AG20443 (cell line): ENCODE results near the gene USP33.
A peak's percentile ranks its signal among the peaks of the same experiment; 100 is the strongest.
"Not testable (repeated sequence)": the region's sequence is repeated elsewhere in the genome, so short reads cannot be mapped to it uniquely, and the experiment has no call there.

Experiments
- DNase-seq: peaks from one replicate; pipeline ENCODE4 v3.0.0; 2012; ENCODE audit warnings: low spot score, mixed read lengths

USP33 gene

GRCh38 chr1:77759071-77760028, at the start of gene USP33:
Gene USP33, minus strand, starts transcription at chr1:77759852. Its CDS starts 18,155 bp downstream, at chr1:77741697.
- peak; percentile 95 for DNase-seq

DNA sequence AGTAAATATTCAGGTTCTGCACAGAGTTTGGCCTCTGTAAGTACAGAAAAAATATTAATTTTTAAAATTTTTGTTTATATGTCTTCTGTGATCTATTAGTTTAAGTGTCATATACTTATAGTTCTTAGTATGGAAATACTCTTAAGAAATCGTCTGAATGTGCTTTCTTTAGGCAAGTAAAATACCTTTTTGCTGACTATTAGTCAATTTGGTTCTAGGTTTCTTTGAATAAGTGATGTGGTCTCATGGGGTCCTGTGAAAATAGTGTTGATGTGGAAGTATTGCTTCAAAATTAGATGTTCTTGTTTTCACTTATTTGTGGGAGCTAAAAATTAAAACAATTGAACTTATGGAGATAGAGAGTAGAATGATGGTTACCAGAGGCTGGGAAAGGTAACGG, 43.7 kb upstream of the USP33 start:
- DNase-seq = no peak

DNA sequence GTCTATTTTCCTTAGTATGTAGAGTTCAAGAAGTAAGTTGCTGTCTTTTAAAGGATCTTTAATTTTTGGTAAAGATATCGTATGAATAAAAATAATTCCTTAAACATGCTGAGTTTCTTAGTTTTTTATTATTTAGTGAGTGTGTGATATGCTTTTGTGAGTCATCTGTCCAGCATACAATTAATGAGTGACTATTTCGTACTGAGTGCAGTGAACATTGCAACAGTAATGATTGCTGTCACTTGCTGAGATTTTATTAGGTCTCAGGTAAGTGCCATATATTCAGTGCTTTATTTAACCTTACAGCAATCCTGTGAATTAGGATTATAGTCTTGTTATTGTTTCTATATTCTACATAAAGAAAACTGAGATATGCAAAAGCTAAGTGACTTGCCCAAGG, 42.4 kb upstream of the USP33 start:
- no peak for DNase-seq

- no peak for DNase-seq
These were observed 38.3 kb upstream of the USP33 start for GRCh38 chr1:77797991-77798390.

GRCh38 chr1:77796695-77797405, 37.2 kb upstream of the USP33 start:
- no peak for DNase-seq

- no peak for DNase-seq
These were observed 34.9 kb upstream of the USP33 start for GRCh38 chr1:77794550-77794949.

DNA sequence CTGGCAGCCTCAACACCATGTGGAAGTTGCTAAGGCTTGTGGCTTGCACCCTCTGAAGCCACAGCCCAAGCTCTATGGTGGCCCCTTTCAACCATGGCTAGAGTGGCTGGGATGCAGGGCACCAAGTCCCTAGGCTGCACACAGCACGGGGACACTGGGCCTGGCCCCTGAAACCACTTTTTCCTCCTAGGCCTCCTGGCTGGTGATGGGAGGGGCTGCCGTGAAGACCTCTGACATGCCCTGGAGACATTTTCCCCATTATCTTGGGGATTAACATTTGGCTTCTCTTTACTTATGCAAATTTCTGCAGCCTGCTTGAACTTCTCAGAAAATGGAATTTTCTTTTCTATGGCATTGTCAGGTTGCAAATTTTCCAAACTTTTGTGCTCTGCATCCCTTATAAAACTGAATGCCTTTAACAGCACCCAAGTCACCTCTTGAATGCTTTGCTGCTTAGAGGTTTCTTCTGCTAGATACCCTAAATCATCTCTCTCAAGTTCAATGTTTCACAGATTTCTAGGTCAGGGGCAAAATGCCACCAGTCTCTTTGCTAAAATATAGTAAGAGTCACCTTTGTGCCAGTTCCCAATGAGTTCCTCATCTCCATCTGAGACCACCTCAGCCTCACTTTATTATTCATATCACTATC, 26.6 kb upstream of the USP33 start:
- DNase-seq = not testable (repeated sequence)

DNA sequence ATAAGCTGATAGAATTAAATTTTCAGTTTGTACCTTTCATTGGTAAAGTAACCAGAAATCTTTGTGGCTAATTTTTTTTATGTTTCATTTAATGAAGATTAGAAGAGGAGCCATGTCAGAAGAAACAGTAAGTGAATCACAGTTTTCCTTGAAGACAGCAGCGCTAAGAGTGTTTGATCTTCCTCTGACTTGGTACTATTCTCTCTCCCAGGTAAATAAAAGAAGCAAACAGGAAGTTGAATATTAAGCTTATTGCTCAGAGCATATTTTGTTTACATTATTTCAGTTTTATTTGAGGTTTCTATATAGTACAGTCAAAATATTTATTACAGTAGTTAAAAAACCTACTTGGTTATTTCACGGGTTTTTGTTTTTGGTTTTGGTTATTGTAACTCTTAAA, 23.5 kb upstream of the USP33 start:
- no peak for DNase-seq

DNA sequence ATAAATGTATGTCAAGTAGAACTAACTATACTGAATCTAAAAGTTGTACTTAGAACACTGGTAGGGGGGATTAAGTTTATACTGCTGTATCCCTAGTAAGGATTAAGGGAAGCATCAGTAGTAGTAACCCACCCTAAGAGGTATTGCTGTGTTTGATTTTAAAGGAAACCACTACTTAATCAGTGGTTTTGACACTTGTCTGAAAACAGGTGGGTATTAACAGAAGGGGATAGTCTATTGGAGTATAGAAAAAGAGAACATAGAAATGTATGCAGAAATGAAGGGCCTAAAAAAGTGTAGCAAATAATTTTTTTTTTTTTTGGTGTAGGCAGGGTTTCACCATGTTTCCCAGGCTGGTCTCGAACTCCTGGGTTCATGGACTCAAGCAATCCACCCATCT, 22.0 kb upstream of the USP33 start:
- no peak for DNase-seq

DNA sequence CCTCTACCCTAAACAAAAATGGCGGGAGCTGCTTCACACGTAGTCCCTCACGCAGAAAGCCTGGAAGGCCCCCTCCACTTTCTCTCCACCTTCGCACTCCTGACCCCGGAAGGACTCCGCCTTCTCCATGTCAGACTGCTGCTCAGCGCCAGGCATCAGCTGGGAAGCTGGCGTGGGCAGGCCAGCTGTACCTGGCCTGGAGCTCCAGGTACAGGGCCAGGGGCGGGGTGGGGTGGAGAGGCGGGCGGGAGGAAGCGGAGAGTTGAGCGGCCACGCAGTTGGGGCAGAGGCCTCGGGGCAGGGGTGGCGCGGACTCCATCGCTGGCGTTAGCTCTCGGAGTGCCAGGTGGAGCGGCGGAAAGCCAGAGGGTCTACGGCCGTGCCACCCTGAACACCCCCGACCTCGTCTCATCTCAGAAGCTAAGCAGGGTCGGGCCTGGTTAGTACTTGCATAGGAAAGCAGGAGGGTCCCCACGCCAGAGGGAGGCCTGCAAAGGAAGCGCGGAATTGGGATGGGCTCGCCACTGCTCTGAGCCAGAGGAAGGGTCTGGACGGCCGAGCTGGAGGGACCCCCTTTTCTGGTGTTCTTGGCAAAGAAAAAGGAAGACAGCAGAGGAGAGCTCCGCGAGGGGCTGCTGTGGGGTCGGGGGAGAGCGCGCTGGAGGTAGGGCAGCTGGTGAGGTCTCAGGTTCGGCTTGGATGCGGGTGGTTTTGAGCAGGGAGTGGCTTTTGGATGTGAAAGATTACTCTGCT, 20.1 kb upstream of the USP33 start, which contains the start of gene MIGA1:
MIGA1 (plus strand) TSS at position 121 of the 753 bp plus-strand sequence. CDS start 3,604 bp downstream, outside the sequence.
- DNase-seq = peak; percentile 91

- no peak for DNase-seq
These were observed 16.5 kb upstream of the USP33 start for GRCh38 chr1:77776007-77776700.

GRCh38 chr1:77768006-77768405, 8.4 kb upstream of the USP33 start:
- DNase-seq = no peak

DNA sequence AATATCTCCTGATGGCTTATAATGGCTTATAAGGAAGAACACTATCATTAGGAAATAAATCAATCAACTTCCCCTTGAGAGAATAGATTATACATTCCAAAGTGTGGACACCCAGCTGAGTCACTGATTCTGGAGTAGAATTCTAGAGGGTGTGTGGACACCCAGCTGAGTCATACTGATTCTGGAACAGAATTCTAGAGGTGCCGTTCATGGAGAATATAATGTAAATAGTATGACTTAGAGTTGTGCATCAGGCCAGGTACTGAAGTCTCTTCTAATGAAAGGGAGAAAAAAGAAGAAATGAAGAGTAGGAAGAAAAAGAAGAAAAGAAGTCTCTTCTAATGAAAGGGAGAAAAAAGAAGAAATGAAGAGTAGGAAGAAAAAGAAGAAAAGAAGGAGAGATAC, 2.4 kb upstream of the USP33 start:
- peak; percentile 19 for DNase-seq

DNA sequence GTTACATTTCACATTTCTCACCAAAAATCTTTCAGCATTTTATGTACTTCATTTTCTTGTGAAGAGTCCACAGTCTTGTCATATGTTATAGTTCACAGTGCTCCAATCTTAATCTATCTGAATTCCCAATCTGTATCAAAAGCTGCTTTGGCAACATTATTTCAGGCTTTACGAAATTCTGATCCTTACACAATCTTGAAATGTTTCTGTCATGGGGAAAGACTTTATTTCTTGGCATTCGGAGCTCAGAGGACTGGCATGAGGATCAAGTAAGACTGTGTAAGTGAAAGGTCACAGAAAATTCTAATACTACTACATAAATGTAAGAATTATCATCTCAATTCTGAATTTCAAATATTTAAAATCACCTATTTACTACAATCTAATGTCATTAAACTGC, 2.0 kb downstream of the USP33 start:
- peak; percentile 54 for DNase-seq

GRCh38 chr1:77757066-77757584, 2.5 kb downstream of the USP33 start:
- no peak for DNase-seq

DNA sequence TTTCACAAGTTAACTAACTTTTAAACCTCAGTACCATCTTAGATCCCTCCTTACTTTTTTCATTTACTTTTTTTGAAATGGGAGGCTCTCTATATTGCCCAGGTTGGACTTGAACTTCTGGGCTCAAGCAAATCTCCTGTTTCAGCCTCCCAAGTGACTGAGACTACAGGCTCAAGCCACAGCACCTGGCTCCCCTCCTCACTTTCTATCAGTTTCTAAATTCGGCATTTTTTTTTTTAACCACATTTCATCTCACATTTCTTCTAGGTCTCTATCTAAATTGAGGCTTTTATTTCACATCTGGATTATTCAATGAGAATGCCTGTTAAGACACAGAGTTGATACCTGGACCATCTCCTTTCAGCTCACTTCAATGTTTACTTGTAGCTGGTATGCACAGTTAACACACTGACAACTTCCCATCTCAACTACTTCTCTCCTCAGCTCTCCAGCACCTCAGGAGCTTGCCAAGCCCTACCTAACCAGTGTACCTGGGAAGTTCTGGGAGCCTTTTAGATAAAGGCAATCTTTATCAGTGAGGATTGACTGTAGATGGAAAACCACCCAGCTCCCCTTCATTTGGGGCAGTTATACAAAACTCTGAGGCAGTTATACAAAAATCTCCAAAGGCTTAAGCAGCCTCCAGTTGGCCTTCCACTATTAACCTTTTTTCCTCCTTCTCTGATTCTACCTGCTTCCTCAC, 3.4 kb downstream of the USP33 start:
- no peak for DNase-seq

DNA sequence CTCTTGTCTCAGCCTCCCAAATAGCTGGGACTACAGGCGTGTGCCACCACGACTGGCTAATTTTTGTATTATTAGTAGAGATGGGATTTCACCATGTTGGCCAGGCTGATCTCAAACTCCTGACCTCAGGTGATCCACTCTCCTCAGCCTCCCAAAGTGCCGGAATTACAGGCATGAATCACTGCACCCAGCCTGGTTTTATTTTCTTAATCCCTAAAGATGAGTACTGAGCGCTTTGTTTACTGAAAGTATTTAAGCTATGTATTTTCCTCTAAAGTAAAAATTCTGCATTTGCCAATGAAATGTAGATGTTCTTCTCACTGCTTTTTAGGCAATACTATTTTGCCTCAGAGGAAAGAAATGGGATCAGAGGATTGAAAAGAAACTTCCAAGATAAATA, 10.2 kb downstream of the USP33 start:
- not testable (repeated sequence) for DNase-seq

- no peak for DNase-seq
These were observed 15.1 kb downstream of the USP33 start for GRCh38 chr1:77744576-77744975.

GRCh38 chr1:77742011-77742555, 17.6 kb downstream of the USP33 start:
- no peak for DNase-seq

GRCh38 chr1:77741316-77741715, 18.3 kb downstream of the USP33 start:
- DNase-seq = no peak
